Stimulated activated CD4-positive, alpha-beta T cell treated with anti-CD3 and anti-CD28 coated beads, Interleukin-4, amount 100 ng/mL, for 4 hours (primary cell): ENCODE data around the gene TMPRSS2.

ENCODE experiments used
- DNase-seq, 2 experiments: peaks; one replicate each; pipeline ENCODE4 v3.0.0-alpha.2; 2020

Gene TMPRSS2

DNA sequence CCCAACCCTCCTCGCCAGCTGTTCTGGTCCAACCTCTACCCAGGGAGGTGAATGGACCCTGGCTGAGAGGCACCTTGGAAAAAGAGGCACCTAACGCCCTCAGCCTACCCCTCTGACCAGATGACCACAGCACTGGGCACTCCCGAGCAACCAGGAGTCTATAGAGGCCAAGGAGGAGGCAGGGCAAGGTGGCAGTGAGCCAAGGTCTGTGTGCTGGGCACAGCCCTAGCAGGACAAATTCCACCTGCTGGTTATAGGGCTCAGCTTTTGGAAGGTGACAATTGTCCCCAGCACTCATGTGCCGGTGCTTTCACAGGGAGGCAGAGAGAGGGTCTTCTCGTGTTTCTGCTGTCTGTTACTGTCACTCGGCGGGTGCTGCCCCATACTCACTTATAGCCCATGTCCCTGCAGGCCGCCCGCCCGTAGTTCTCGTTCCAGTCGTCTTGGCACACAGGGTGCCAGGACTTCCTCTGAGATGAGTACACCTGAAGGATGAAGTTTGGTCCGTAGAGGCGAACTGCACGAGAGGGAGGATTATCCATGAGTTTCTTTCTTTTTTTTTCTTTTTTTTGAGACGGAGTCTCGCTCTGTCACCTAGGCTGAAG is 27.8 kb downstream of the TMPRSS2 start:
- DNase-seq: no peak

DNA sequence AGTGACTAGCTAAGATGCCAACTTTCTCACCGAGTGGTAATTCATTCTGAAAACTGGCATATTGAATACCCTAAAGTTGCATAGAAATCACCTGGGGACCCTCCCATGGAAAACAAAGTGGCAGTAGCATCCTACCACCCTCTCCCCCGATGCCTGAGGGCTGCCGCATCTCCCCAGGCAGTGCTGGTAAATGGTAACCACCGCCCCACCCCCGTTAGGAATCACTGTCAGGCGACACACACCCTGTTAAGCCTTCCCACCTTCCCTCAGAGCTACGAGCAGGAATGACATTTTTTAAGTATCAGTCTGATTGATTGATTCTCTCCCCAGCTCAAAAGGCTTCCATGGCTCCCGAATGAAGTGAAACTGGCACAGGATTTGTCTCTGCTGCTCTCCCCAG is 28.3 kb downstream of the TMPRSS2 start:
- no peak for DNase-seq

DNA sequence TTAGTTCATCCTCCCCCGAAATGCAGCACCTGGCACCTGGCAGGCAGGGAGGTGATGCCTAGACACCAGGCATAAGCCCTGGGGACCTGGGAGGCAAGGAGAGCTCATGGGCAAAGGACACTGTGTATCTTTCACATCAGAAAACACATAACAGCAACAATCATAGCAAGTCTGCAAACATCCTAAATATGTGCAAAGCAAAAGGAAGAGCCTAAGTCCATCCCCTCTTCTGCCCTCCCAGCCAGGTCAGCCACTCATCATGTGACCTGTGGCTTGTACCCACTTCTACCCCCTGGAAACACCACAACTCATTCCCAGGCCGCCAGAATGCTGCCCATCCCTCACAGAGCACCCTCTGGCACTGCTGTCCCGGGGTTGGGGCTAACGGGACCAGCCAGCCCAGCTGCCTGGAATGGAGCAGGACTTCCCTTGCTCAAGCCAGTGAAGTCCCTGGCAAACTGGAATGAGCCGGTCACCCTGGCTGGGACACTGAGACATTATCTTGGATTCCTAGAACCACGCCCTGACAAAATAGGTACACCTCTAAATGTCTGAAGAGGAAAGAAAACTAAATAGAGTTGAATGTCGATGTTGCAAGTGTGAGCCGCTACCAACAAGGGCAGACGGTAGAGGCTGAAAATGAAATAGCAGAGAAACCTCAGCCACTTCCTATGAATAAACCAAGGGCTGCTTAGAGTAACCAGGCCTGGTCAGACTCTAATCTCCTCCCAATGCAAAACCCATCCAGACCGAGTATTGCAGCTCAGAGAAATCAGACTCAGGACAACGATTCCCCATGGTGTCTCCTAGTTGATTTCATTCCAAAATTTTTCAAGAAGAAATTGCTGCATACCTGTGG is 29.4 kb downstream of the TMPRSS2 start:
- DNase-seq: no peak

DNA sequence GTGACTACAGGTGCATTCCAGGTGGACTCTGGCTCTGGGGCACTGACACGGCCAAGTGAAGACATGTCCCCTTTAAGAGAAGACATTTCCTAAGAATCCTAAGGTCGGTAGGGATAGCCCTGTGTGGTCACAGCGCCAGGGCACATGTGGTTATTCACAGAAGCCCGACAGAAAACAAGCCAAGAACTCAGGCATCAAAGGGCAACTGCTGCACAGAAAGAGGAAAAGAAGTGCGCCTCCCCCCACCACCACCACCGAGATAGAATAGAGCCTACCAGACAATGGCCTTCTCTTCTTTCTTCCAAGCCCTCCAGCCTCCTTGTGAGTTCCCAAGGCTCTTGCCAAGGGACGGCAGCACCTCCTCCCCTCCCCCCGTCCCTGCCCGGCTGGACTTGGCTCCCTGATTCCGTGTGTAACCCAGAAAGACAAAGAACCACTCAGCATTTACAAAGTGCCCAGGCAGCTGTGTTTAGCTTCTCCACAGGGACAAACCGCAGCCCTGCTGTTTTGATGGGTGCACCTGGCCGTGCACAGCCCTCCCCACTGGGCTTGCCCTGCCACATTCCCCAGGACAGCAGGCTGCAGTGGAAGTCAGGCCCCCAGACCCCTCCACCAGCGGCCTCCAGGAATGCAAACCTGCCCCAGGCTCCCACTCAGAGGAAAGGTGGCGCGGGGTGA is 30.2 kb downstream of the TMPRSS2 start:
- no peak for DNase-seq

DNA sequence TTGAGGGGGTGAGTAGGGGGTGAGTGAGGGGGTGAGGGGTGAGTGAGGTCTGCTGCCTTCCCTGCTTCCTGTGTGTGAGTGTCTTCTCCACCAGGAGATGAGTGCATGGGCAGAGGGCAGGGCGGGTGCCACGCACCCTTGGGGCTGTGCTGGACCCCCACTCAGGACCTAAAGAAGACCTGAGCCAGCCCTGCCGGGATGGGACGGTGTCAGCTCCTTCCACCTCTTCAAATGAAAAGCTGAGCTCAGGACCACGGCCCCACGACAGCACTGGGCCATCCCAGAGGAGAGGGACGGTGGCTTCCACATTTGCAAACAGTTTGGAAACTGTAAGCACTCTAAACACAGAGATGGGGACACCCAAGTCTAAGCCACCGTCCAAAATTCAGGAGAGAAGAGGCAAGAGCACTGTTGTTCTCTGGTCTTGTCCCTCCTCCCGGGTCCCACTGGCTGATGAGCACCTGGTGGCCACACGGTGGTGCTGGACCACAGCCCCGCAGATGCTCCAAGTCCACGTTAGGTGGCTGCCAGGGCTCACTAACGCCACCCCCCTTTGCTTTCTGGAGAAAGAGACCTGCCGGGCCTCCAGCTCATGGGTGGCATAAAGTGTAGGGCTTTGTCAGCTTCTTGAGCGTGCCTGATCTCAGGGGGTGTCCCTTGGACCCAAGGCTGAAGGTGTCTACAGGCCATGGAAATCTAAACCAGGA is 32.1 kb downstream of the TMPRSS2 start:
- no peak for DNase-seq

DNA sequence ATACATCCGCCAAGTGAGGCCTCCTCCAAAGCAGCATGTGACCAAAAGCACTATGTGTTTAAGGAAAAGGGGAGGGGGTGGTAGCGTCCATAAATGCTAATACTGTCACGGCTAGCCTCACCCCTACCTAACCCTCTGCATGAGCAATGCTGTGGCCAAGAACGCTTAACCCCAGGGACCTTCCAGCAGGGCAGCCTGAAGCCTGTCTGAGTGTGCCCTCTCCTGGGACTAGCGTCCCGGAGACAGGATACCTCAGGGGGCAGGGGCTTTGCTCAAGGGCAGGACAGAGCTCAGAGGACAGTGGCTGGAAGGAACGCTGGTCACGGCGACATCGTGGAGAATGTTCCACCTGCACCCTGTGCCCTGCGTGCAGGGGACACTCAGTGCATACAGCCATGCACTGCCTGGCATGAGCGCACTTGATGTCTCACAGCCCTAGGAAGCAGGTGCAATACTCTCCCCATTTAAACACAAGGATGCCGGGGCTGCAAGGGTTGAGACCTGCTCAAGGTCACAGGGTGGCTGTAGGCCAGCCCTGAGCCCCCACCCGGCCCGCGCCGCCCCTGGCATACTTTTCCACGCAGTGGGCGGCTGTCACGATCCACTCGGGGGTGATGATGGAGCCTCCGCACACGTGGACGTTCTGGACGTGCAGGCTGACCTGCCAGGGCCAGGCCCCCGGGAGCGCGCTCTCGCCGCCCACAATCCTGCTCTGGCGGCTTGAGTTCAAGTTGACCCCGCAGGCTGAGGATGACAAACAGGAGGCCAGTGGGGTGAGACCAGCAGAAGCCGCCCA is 35.0 kb downstream of the TMPRSS2 start:
- DNase-seq: no peak

DNA sequence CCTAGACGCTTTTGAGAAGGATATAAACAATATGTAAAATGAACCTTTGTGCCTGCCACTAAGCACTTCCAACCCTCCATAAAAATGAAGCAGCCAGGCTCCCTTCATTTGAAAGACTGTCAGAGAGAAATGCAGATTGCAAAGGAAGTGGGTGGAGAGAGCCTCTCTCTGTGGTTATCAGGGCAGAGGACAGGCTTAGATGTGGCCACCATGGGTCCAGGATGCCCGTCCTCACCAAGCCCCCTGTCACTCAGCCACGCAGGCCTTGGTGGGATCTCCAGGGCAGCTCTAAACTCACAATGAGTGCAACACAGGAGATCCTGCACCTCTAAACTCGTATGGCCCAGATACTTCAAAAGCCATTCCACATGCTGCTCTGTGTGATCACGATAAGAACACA is 37.9 kb downstream of the TMPRSS2 start:
- no peak for DNase-seq

DNA sequence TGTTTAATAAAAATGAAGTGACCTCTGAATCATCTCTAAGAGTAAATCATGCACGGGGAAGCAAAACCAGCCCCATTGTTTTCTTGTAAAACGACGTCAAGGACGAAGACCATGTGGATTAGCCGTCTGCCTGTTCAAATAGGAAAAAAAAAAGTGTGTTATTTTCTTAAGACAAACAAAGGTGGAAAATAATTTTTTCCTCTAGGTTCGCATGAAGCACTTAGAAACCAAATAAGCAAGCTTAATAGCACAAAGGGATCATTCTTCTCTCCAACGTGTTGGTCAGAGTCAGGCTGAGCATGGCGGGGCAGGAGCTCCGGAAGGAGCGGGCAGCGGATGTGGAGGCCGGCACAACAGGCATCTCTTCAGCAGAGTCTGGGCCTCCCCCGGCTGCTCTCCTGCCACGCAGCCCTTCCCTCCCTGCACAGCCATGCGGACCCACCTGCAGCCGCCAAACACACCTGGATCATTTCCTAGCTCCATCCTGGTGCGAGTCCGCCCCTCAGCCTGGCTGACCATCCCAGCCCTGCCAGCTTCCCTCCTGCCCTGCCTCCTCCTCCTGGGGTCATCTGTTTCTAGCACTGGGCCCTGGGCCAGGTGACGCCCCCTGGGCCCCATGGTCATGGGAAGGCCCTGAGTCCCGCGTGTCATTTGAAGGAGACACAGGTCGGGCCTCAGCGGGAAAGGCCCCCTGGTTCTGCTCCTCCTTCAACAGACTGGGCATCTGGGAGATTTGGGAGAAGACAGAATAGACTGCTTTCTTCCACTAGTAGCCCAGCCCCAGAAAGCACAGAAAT is 41.7 kb downstream of the TMPRSS2 start:
- no peak for DNase-seq

DNA sequence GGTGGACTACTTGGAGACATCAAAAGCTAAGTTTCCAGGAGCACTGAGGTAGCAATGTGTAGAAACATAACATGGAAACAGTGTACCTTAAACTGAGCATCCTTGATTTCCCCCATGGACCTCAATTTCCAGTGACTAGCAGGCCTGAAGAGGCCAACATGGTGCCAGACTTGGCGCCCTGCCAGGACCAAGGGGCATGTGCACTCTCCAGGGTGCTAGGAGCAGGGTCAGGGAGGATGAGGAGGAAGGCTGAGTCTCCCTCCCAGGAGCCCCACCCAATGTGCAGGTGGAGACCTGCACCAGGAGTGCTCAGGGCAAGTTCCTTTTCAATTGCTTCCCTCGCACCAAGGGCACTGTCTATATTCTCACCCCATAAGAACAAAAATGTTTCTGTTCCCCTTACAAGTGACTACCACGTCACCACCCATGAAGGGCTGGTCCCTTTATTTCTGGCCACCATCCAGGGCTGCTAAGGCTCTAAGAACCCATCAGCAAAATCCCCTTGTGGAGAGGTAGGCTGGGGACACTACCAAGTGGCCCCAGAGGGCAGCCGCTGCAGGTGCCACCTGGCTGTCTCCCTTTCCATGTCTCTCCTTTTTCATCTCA is 42.7 kb downstream of the TMPRSS2 start:
- no peak for DNase-seq

DNA sequence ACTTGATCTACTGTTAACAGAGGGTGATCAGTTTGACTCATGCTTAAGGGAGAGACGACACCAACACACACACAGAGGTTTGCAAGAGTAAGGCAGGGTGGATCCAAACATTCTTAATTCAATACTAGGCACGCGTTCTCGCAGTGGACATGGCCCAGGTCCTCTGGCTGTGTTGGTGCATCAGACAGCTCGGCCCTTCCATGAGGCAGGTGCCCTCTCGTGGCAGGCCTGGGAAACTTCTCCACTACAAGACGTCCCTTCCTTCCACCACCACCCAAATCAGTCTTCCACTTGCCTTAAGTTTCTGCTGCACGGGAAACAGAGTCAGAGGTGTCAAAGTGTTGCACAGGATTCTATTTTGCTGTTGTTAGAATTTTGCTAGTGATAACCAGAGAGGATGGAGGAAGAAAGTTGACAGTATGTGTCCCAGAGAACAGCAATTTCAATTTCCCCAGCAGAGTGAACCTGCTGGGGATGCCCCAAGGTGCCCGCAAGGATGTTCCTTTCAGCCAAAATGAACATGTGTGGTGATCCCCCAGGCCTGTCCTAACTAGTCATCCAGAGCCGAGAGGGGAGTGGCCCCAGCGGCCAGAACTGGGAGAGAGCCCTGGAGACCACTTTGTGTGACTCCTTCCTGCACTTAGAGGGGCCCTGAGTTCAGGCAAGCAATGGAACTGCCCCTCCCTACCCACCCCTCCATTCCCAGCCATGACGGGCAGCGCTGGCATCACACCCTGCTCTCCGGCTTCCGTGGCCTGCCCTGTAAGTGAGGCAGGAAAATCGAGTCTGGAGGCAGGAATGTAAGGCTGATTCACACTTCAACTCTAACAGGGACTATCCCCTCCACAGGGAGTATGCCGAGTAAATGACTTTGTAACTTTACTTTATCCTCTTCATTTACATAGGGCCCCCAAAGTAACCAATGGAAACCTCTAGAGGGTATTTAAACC is 47.1 kb downstream of the TMPRSS2 start:
- DNase-seq: peak; percentile 36 to 50

DNA sequence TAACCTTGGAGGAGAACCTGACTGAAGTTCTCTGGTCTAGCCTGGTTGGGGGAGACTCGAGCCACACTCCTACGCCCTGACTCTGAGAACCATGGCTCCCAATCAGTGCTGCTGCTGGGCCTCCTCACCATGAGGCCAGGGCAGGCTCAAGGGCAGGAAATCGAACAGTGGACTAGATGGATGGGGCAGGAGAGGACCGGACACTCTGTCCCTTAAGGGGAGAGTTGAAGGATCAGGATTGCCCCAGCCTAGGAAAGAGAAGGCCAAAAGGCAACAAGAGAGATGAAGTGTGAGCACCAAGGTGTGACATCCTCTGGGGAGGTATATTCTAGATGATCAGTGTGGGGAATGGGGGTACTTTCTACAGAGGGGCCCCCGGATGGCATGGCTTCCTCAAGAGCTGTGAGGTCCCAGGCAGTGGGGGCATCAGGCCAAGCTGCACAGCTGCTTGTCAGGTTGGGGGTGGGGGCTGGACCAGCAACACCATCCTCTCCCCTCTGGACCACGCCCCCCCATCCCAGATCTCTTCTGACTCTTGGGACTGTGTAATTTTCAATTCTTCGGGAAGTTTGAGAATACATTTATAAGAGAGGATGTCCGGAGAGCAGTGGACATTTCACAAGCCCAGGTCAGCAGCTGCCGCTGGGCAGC is 47.9 kb downstream of the TMPRSS2 start:
- DNase-seq: no peak

DNA sequence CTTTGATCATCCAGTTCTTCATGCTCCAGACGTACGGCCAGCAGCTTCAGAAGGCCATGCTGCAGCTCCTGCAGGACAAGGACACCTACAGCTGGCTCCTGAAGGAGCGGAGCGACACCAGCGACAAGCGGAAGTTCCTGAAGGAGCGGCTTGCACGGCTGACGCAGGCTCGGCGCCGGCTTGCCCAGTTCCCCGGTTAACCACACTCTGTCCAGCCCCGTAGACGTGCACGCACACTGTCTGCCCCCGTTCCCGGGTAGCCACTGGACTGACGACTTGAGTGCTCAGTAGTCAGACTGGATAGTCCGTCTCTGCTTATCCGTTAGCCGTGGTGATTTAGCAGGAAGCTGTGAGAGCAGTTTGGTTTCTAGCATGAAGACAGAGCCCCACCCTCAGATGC is 49.4 kb downstream of the TMPRSS2 start:
- no peak for DNase-seq

DNA sequence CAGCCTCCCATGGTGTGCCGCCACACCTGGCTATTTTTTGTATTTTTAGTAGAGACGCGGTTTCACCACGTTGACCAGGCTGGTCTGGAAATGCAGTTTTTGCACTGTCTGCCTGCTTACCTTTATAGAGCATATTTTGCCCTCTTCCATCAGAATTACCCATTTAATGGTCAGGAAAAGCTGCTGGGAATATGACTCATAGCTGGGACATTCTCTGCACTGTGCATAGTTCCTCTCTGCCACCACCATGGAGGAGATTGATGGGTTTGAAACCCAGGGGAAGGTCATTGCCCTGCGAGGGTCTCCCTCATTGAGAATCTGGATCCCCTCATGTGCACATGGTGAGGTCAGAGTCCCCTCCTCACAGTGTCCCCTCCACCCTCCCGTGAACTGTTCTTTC is 49.8 kb downstream of the TMPRSS2 start:
- DNase-seq: no peak

DNA sequence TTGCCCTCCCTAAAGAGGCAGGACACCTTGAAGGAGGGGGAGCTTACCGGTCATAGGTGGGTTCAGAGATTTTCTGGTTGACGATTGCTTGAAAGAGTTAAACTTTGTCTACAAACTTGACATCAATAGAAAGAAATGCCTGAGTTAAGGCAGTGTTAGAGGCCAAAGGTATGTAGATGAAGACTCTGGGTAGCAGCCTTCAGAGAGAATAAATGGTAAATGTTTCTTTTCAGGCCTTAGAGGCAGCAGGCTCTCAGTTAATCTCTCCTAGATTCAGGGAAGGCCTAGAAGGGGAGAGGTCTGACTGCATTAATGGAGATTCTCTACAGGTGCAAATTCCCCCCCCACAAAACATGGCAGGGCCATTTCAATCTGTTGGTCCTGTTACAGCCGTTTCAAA is 54.2 kb downstream of the TMPRSS2 start:
- DNase-seq: no peak

DNA sequence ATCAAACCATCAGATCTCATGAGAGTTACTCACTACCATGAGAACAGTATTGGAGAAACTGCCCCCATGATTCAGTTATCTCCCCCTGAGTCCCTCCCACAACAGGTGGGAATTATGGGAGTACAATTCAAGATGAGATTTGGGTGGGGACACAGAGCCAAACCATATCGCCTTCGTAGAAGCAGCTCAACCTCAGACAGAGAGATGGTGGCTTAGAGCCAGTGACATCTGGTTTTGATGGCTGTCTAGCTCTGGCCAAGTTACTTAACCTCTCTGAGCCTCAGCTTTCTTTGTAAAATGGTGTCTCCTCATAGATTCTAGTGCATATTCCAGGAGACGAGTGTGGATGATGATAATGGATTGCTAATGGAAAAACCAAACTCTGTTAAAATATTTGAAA is 54.8 kb downstream of the TMPRSS2 start:
- DNase-seq: no peak

DNA sequence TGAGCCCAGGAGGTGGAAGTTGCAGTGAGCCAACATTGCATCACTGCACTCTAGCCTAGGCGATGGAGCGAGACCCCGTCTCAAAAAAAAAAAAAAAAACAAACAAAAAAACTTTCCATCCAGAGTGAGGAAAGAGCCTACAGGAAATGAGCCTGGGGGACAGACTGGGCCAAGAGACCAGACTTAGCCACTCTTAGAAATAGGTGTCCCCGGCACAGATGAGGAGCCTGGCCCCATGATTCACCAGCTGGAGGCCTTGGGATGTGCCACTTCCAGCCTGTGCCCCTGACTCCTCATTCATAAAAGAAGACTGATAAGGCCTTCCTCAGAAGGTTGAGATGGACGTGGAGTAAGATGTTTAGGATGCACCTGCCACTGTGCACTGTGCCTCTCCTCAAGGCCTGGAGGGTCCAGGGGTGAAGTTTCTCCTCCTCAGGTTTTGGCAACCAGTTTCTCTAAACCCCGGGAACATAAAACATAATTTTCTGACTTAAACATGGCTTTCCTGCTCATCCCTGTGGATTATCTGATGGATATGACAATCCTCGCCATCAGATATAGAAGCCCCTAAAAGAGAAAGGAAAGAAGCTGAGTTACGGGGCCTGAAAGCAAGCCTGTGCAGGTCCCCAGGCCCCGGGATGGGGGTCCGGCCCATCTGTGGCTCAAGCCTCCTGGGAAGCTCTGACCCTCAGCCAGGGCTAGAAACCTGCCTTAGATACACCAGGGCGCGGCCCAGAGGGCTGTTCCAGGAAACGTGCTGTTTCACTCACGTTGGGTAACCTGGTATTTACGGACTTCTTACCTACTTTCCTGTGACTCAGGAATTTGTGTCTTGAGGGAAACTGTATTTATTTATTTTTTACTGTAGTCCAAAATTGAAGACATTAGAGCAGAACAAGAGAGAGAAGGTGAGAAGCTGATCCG is 55.9 kb downstream of the TMPRSS2 start:
- DNase-seq: no peak

DNA sequence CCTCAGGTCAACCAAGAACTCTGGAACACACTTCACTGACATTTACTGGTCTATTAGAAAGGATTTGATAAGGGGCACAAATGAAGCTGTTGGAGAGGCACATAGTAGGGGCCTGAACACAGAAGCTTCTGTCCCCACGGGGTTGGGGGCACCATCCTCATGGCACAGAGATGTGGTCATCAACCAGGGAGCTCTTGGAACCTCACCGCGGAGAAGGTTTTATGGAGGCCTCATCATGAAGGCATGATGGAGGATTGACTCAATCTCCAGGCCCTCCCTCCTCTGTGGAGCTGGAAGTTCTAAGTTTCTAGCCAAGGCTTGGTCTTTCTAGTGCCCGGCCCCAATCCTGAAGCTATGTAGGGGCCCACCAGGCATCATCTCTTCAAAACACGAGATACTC is 58.3 kb downstream of the TMPRSS2 start:
- no peak for DNase-seq

DNA sequence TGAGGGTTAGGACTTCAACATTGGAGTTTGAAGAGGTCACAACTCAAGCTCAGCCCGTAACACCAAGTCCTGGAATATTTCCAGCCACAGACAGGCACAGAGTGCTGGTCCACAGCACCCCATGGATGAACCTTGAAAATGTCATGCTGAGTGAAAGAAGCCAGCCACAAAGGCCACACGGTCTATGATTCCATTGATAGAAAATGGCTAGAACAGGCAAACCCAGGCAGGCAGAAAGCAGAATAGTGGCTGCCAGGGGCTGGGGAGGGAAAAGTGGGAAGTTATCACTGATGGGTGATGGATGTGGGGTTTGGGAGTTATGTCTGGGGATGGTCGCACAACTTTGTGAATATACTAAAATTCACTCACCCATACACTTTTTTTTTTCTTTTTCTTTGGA is 60.6 kb downstream of the TMPRSS2 start:
- no peak for DNase-seq
